Measurements from ENCODE around the gene HAGHL. TPM values are rescaled to one million over a fixed set of nuclear protein-coding genes. Genes with fewer than 3 reads are reported as not detected.

The HAGHL gene
- total and polyA plus RNA-seq, 2 experiments from 2014 or later, result 15.5 to 31.5 TPM

- Histone ChIP-seq H3K4me3 (peak overlapping the region; percentile 100), H3K9me3 (ENCODE audit: low read depth) (no peaks in the 10 kb centered on the region), H2AFZ (no peak overlapping the region), H4K20me1 (ENCODE audit: insufficient read depth, poor library complexity, severe bottlenecking) (peaks cover 27% of the 10 kb centered on the region), H3K36me3 (replicated peaks; ENCODE audit: insufficient read depth, low read depth) (no peaks in the 10 kb centered on the region), H3K79me2 (peaks cover 32% of the 10 kb centered on the region), H3K27ac (peak overlapping the region; percentile 97), H3K4me1 (ENCODE audit: insufficient read depth) (peaks cover 33% of the 10 kb centered on the region), H3K9me2 (replicated peaks; ENCODE audit: insufficient read depth) (no peaks in the 10 kb centered on the region), H3K4me2 (peak overlapping the region; percentile 99), H3K27me3 (no peaks in the 10 kb centered on the region)
- TF ChIP-seq EZH2phosphoT487 (IDR thresholded peaks at IDR 0.05; ENCODE audit: low read depth, severe bottlenecking, unreplicated experiment) (no peak), CTCF (IDR thresholded peaks at IDR 0.05; ENCODE audit: poor library complexity) (peak; percentile 14)
- 63% methylated on average over 44 of the region's 44 CpGs for WGBS (ENCODE audit: low lambda C conversion rate, missing lambda C conversion rate)
- DNase-seq (ENCODE audit: low spot score), result peak; percentile 66
Measured at GRCh38 chr16:680967-681745, 45.8 kb upstream of the HAGHL start.

DNA sequence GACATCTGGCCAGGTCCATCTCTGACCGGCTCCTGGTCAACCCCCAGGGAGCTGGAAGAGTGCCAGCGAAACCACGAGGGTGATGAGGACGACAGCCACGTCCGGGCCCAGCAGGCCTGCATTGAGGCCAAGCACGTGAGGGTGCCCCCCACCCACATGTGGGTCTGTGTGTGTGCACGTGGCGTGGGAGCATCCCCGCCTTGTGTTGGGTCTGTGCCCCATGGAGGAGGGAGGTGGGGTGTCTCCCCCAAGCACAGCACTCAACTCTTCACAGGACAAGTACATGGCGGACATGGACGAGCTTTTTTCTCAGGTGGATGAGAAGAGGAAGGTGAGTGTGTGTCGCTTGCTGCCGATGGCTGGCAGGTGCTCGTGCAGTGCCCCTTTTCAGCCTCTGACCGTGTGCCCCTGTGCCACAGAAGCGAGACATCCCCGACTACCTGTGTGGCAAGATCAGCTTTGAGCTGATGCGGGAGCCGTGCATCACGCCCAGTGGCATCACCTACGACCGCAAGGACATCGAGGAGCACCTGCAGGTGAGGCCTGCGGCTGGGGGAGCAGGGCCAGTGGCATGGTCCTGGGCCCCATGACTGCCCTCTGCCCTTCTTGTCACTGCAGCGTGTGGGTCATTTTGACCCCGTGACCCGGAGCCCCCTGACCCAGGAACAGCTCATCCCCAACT, 45.0 kb upstream of the HAGHL start:
- peaks cover 32% of the 10 kb centered on the region for H3K4me1 ChIP-seq (ENCODE audit: insufficient read depth)
- H3K9me3 ChIP-seq (ENCODE audit: low read depth), result no peaks in the 10 kb centered on the region
- no peaks in the 10 kb centered on the region for H3K27me3 ChIP-seq
- 93% methylated on average over 28 of the region's 28 CpGs for WGBS (ENCODE audit: low lambda C conversion rate, missing lambda C conversion rate)
- no peaks in the 10 kb centered on the region for H3K36me3 ChIP-seq (replicated peaks; ENCODE audit: insufficient read depth, low read depth)
- H2AFZ ChIP-seq, result no peak overlapping the region
- no peak overlapping the region for H3K27ac ChIP-seq
- peaks cover 27% of the 10 kb centered on the region for H4K20me1 ChIP-seq (ENCODE audit: insufficient read depth, poor library complexity, severe bottlenecking)
- DNase-seq (ENCODE audit: low spot score), result no peak
- no peaks in the 10 kb centered on the region for H3K9me2 ChIP-seq (replicated peaks; ENCODE audit: insufficient read depth)
- no peak overlapping the region for H3K4me3 ChIP-seq
- peak overlapping the region; percentile 99 for H3K4me2 ChIP-seq
- H3K79me2 ChIP-seq, result peaks cover 32% of the 10 kb centered on the region
- TF ChIP-seq EZH2 (IDR thresholded peaks at IDR 0.05; ENCODE audit: borderline replicate concordance) (no peak), CTCF (IDR thresholded peaks at IDR 0.05; ENCODE audit: poor library complexity) (no peak), EZH2phosphoT487 (IDR thresholded peaks at IDR 0.05; ENCODE audit: low read depth, severe bottlenecking, unreplicated experiment) (no peak)

DNA sequence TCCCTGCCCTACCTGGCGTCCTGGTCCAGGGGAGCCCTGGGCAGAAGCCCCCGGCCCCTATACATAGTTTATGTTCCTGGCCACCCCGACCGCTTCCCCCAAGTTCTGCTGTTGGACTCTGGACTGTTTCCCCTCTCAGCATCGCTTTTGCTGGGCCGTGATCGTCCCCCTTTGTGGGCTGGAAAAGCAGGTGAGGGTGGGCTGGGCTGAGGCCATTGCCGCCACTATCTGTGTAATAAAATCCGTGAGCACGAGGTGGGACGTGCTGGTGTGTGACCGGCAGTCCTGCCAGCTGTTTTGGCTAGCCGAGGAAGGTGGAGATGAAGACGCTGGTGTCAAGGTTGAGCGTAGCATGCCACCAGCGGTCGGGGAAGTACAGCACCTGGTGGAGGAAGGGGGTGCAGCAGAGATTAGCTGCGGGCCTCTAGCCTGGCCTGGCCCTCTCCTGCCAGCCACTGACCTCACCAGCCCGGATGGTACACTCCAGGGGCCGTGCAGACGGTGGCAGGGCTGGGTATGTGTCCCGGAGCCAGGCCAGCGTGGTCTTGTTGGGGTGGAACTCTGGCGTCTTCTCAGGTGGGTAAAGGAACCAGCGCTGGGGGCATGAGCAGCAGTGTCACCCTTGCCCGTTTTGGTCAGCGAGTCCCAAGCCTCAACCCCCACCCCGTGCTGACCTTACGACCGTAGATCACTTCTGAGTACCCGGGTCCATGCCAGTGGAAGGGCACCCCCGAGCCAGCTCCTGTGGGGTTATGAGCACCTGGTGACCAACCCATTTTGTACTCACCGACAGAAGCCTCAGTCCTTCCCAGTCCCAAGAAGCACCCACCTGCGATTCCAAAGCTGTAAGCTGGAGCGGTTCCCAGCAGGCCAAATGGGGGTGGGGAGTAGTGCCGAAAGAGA, 44.2 kb upstream of the HAGHL start:
- WGBS (ENCODE audit: low lambda C conversion rate, missing lambda C conversion rate), result 90% methylated on average over 36 of the region's 36 CpGs
- no peak for TF ChIP-seq EZH2 (IDR thresholded peaks at IDR 0.05; ENCODE audit: borderline replicate concordance)
- TF ChIP-seq EZH2phosphoT487 (IDR thresholded peaks at IDR 0.05; ENCODE audit: low read depth, severe bottlenecking, unreplicated experiment), result no peak
- no peak for TF ChIP-seq CTCF (IDR thresholded peaks at IDR 0.05; ENCODE audit: poor library complexity)

More for the DNA sequence above, 44.2 kb upstream of the HAGHL start:
- H3K9me2 ChIP-seq (replicated peaks; ENCODE audit: insufficient read depth), result no peaks in the 10 kb centered on the region
- DNase-seq (ENCODE audit: low spot score), result no peak
- peaks cover 32% of the 10 kb centered on the region for H3K79me2 ChIP-seq
- H3K4me3 ChIP-seq, result no peak overlapping the region
- H4K20me1 ChIP-seq (ENCODE audit: insufficient read depth, poor library complexity, severe bottlenecking), result peaks cover 27% of the 10 kb centered on the region
- H3K36me3 ChIP-seq (replicated peaks; ENCODE audit: insufficient read depth, low read depth), result no peaks in the 10 kb centered on the region
- H3K27me3 ChIP-seq, result no peaks in the 10 kb centered on the region
- no peaks in the 10 kb centered on the region for H3K9me3 ChIP-seq (ENCODE audit: low read depth)
- no peak overlapping the region for H3K27ac ChIP-seq
- H2AFZ ChIP-seq, result no peak overlapping the region
- H3K4me1 ChIP-seq (ENCODE audit: insufficient read depth), result peaks cover 32% of the 10 kb centered on the region
- peak overlapping the region; percentile 98 for H3K4me2 ChIP-seq
